H7 (cell line): Measurements from ENCODE around the gene BRI3. TPM values are rescaled to one million over a fixed set of nuclear protein-coding genes. Genes with fewer than 3 reads are reported as not detected.

ENCODE experiments used
- DNase-seq: peaks from one replicate; pipeline ENCODE4 v3.0.0; 2012
- H3K27me3 ChIP-seq: 2 replicates; pipeline ENCODE4 v1.6.0; 2011; ENCODE audit warnings: mild to moderate bottlenecking, low read length; ENCODE audit not compliant: control insufficient read depth, insufficient read depth
- H3K36me3 ChIP-seq: replicated peaks from 2 replicates; pipeline ENCODE4 v1.5.1; 2011; ENCODE audit warnings: low read length; ENCODE audit not compliant: control insufficient read depth, insufficient read depth
- H3K4me3 ChIP-seq: 2 replicates; pipeline ENCODE4 v1.5.1; 2011; ENCODE audit warnings: low read depth, mild to moderate bottlenecking, control low read depth, low read length, moderate library complexity; ENCODE audit not compliant: insufficient read depth
- total RNA-seq: library from RNA; depleted of rRNA; stranded (reverse); fragments of >200 nt; shearing (Covaris generic); gene quantifications from 2 replicates; pipeline ENCODE4 v1.2.3, GENCODE V29; 2014; rRNA removed

The BRI3 gene
- total RNA-seq, 1 experiment from 2014 or later = 32.8 TPM

DNA sequence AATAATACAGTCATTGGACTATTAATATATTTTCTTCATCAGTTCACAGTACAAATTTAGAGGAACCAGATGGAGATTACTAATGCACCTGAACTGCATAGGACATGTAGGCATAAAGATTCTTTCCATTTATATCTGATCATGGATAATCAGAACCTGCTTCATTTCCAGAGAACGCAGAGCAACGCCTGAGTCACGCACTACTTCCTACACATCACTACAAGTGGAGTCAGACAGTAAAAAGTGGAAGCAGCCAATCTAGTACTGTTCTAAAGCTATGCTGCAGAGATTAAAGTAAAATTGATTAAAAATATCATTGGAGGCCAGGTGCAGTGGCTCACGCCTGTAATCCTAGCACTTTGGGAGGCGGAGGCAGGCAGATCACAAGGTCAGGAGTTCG, 43.3 kb downstream of the BRI3 start:
- Histone ChIP-seq H3K36me3 (no peaks in the 10 kb centered on the region), H3K27me3 (no peaks in the 10 kb centered on the region), H3K4me3 (no peak overlapping the region)

DNA sequence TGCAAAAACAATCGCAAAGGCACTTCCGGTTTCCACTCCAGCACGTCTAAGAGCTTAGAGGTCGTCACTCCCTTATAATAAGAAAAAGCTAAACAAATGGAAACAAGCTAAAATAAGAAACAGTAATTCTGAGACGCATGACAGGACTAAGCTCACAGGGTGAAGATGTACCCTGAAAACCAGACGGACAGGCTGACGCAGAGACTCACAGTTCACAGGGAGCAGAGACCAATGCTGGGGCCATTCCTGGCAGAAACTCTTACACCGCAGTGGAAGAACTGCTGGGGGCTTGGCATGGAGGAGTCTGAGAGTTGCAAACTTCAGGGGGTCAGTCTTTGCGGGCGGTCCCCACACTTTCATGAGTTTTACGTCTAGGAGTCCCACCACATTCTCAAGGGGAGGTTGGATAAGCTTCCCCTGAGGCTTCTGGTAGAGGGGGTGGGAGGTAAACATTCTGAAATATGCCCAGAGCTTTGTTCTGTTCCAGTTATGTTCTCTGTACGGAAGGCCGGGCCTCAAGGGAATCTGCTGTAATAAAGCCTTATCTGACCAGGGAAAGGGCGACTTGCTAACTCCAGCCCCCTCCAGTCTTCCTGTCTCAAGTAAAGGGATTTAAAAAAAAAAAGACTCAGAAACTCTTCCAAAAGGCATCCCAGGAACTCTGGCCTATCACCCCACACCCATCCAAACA, 47.8 kb downstream of the BRI3 start:
- no peak for DNase-seq

More for the DNA sequence above, 43.3 kb downstream of the BRI3 start:
- DNase-seq = no peak

DNA sequence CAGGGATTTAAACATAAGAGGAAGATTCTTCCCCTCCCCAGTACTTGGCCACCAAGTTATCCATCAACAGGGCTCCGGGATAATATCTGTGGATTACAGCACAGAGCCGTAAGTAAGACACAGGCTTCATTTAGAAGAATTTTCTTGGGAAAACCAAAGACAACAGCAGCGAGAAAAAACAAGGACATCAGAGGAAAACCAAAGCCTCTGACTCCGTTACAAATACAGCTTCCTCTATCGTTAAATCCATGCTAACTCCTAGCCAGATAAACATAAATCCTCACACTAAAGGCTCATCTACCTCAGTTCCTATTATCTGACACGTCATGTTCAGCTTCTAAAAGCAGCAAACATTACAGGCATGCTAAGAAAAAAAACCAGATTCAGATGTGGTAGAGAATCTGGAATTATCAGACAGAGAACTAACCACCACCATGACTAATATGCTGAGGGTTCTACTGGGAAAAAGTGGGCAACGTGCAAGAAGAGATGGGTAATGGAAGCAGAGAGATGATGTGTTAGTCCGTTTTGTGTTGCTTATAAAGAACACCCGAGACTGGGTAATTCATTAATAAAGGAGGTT, 48.4 kb downstream of the BRI3 start:
- no peaks in the 10 kb centered on the region for H3K27me3 ChIP-seq
- H3K36me3 ChIP-seq = no peaks in the 10 kb centered on the region
- H3K4me3 ChIP-seq = no peak overlapping the region
- DNase-seq = no peak

More for the DNA sequence above, 47.8 kb downstream of the BRI3 start:
- no peaks in the 10 kb centered on the region for H3K27me3 ChIP-seq
- H3K36me3 ChIP-seq = no peaks in the 10 kb centered on the region
- H3K4me3 ChIP-seq = no peak overlapping the region

DNA sequence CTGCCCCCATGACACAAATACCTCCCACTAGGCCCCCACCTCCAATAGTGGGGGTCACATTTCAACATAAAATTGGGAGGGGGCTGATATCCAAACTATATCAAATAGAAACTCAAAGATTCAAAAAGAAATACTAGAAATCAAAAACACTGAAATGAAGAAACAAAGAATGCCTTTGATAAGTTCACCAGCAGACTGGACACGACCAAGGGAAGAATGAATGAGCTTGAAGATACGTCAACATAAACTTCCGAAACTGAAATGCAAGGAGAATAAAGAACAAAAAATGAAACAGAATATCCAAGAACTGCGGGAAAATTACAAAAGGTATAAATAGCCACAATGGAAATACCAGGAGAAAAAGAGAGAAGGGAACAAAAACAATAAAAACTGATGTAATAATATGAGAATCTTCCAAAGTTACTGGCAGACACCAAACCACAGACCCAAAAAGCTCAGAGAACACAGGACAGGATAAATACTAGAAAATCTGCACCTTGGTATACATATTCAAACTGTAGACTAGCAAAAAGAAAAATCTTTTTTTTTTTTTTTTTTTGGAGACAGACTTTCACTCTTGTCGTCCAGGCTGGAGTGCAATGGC, 49.5 kb downstream of the BRI3 start:
- Histone ChIP-seq H3K4me3 (no peak overlapping the region), H3K36me3 (no peaks in the 10 kb centered on the region)
- DNase-seq = no peak

DNA sequence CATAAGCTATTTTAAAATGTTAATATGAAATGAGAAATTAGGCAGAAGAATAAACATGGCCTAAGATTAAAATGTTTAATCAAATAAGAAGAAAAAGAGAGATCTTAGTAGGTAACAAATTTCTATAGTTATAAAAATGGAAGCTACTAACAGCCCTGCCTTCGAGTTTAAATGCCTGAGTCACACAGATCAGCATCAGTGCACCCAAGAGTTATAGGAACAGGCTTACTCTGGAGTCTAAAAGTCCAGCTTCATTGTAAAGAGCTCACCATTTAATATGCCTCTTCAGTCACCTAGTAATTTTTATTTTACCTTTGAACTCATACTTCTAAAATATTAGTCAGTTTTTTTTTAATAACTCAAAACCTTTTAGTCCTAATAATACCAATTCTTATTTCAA, 52.6 kb downstream of the BRI3 start:
- H3K4me3 ChIP-seq = no peak overlapping the region
- no peak for DNase-seq
- no peaks in the 10 kb centered on the region for H3K36me3 ChIP-seq
- H3K27me3 ChIP-seq = no peaks in the 10 kb centered on the region

More for the DNA sequence above, 49.5 kb downstream of the BRI3 start:
- H3K27me3 ChIP-seq = no peaks in the 10 kb centered on the region

DNA sequence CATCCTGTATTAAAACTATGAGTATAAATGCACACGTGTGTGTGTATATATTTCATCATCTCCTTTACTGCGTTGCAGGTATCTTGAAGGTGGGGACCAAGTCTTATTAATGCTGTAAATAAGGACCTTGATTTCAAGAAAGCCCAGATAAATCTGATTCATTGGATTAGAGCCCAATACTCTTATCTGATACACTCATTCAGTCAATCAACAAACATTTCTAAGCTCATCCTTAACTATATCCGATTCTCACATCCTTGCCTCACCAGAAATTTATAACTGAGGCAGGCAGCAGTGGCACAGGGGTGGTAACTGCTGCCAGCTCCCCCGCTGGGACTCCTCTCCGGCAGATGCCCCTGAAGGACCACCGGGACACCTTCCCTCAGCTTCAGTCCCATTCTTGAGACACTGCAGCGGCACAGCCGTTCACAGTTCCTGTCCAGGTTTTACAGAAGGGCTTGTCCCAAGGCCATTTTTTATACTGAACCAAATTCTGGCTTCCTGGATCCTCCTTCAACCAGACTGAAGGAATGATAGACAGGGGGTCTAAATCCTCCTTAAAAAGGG, 54.0 kb downstream of the BRI3 start:
- no peak for DNase-seq
- H3K27me3 ChIP-seq = no peaks in the 10 kb centered on the region
- H3K36me3 ChIP-seq = no peaks in the 10 kb centered on the region
- H3K4me3 ChIP-seq = no peak overlapping the region

DNA sequence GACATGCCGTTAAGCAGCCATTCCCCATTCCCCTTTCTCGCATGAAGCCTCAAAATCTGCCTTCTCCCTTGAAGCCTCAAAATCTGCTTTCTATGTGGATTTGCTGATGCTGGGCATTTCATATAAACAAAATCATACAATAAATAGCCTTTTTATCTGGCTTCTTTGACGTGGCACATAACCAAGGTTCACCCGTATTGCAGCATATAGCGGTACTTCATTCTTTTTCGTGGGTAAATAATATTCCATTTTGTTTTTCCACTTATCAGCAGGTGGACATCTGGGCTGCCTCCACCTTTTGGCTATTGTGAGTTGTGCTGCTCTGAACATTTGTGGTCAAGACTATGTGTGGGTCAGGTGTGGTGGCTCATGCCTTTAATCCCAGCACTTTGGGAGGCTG, 57.0 kb downstream of the BRI3 start:
- no peak for DNase-seq
- H3K4me3 ChIP-seq = no peak overlapping the region

DNA sequence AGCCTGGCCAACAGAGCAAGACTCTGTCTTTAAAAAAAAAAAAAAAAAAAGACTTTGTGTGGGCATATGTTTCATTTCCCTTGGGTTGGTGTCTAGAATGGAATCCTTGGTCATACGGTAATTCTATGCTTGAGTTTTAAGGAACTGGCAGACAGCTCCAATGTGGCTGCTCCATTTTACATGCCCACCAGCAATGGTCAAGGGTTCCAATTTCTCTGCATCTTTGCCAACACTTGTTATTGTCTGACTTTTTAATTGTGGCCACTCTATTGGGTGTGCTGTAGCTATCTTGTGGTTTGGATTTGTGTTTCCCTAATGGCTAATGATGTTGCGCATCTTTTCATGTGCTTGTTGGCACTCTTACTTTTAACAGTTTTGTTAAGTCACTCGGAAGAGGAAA, 57.6 kb downstream of the BRI3 start:
- Histone ChIP-seq H3K36me3 (no peaks in the 10 kb centered on the region), H3K27me3 (no peaks in the 10 kb centered on the region), H3K4me3 (no peak overlapping the region)
- no peak for DNase-seq

More for the DNA sequence above, 57.0 kb downstream of the BRI3 start:
- Histone ChIP-seq H3K36me3 (no peaks in the 10 kb centered on the region), H3K27me3 (no peaks in the 10 kb centered on the region)

DNA sequence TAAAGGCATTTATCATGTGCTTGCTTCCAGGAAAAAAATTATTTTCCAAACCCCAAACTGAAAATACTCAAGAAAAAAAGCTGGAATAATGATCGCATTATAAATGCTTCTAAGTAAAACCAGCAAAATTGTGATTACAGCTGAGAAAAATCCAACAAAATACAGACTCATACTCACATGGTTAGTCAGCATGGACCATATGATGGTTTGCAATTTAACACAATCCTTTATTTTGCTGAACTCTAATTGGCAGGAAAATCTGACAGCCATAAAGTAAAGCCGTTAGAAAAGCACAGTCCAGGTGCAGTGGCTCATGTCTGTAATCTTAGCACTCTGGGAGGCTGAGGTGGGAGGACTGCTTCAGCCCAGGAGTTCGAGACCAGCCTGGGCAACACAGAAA, 59.6 kb downstream of the BRI3 start:
- DNase-seq = no peak
- no peaks in the 10 kb centered on the region for H3K36me3 ChIP-seq
- no peaks in the 10 kb centered on the region for H3K27me3 ChIP-seq
- H3K4me3 ChIP-seq = no peak overlapping the region

Other genes starting within 250 kb of the BRI3 start
- 12.6 and 15.0 TPM in 2 replicates for gene LMTK2, start 174.8 kb upstream of the BRI3 start, total RNA-seq
- 0.90 and 2.8 TPM in 2 replicates for gene BHLHA15, start 70.2 kb upstream of the BRI3 start, total RNA-seq
- 12.7 and 13.7 TPM in 2 replicates for gene TECPR1, start 29.5 kb upstream of the BRI3 start, total RNA-seq
- gene BAIAP2L1, start 119.4 kb downstream of the BRI3 start, total RNA-seq = 16.6 and 24.9 TPM in 2 replicates